CD1c-positive myeloid dendritic cell (primary cell): ENCODE measurements around the gene SLAMF7.
A peak's percentile ranks its signal among the peaks of the same experiment; 100 is the strongest.
"Not testable (repeated sequence)": the region's sequence is repeated elsewhere in the genome, so short reads cannot be mapped to it uniquely, and the experiment has no call there.

Experiments used
- DNase-seq: peaks from one replicate; pipeline ENCODE4 v3.0.0-alpha.2; 2016; ENCODE audit errors: extremely low spot score

Gene SLAMF7

DNA sequence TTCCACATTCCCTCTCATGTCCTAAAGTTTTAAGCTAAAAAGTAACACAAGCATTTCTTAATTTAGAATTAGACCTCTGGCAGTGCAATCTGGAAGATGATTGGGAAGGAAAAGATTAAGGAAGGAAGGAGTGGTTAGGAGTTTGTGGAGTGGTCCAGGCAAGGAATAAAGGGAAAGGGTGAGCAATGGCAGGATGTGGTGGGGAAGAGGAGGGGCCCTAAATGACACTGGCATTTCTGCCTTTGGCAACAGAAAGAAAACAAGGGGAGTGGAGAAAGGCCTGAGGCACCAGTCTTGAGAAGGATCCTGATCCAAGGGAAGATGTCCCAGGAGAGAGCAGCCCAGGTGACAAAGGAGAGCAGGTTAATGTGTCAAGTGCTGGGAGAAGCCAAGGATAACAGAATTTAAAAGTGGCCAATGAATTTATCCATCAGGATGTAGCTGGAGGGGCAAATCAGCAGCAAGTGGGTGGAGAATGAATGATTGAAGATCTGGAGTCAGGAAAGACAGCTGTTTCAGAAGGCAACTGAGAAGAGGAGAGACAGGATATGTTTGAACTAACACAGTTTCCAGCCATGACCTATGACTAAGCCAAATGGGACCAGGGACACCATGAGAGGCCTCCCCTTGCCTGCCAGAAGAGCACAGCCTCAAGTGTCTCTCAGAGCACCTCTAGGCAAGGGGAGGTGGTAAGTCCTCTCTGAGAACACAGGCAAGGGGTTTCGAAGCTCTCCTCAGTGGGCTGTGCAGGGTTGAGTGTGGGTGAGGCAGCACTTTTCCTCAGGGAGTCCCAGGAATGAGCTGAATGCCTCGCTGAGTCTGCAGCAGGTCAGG lies 36.1 kb downstream of the SLAMF7 start:
- no peak for DNase-seq

DNA sequence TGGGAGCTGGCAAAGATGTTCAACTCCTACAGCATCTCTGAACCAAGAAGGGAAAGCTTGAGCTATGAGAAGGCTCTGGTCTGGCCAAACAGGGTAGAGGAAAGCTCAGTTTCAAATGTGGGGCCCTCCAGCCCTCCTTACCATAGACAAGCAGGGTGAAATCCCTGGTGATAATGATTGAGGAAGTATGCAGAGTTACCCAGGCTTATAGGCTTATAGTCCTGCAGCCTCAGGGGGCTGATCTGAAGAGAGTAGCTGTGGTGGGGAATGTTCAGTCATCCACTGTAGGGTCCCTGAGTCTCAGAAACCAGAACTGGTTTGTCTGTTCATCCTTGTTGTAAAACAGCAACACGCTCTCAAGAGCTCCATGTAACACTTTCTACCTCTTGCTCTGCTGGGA lies 37.1 kb downstream of the SLAMF7 start:
- no peak for DNase-seq

GRCh38 chr1:160777486-160778089 lies 38.5 kb downstream of the SLAMF7 start:
- peak; percentile 67 for DNase-seq

GRCh38 chr1:160778976-160779375 lies 39.9 kb downstream of the SLAMF7 start:
- DNase-seq: no peak

DNA sequence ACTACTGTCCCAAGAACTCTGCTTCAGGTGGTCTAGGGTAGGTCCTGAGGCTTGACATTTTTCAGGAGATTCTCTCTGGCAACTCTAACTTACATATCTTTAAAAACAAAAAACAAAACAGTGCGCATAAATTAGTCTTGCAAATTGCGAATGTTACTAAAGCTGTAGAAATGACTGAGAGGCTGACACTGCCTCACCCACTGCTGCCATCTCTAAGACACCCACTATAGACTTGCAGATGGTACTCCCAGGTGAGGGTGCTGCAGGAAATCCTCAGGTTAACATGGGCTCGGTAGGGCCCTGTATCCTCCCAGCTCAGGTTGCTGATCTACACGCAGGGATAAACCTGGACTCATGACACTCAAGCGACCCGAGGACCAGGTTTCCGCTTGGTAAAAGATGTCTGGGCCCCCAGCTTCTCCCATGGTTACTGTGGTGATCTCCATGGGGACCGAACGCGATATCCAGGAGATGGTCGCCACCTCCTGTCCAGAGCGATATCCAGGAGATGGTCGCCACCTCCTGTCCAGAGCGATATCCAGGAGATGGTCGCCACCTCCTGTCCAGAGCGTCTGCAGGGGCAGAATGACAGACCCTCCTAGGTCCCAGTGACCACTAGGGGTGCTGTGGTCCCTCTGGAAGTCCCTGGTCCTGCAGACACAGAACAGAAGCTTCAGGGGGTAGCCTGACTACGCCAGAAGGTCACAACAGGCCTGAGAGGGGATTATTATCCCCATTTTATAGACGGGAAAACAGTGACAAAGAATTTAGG lies 40.8 kb downstream of the SLAMF7 start:
- no peak for DNase-seq

GRCh38 chr1:160780398-160780755 lies 41.3 kb downstream of the SLAMF7 start:
- no peak for DNase-seq

DNA sequence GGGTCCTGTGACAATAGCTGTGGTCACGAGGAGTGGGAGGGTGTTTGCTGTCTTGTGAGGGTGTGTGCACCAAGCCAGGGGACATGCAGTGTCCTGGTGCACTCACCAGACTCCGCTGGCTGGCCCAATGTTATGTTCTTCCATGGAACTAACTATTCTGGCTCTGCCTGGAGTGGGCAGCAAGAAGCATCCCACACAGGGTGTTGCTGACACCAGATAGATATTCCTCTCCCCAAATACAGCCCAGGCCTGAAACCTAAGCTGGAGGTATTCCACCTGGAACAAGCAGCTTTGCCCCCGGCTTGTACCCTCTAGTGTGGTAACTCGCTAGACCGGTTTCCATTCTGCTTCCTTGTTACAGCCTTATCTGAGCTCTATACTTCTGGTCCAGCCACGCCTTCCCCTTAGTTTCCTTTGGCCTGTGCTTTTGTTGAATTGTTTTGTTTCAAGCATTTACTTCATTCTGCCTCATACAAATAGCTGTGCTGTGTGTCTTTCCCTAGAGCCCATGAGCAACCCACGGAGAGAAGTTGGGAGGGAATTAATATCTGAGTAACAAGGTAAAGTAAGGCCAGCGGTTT lies 42.2 kb downstream of the SLAMF7 start:
- DNase-seq: peak; percentile 29

DNA sequence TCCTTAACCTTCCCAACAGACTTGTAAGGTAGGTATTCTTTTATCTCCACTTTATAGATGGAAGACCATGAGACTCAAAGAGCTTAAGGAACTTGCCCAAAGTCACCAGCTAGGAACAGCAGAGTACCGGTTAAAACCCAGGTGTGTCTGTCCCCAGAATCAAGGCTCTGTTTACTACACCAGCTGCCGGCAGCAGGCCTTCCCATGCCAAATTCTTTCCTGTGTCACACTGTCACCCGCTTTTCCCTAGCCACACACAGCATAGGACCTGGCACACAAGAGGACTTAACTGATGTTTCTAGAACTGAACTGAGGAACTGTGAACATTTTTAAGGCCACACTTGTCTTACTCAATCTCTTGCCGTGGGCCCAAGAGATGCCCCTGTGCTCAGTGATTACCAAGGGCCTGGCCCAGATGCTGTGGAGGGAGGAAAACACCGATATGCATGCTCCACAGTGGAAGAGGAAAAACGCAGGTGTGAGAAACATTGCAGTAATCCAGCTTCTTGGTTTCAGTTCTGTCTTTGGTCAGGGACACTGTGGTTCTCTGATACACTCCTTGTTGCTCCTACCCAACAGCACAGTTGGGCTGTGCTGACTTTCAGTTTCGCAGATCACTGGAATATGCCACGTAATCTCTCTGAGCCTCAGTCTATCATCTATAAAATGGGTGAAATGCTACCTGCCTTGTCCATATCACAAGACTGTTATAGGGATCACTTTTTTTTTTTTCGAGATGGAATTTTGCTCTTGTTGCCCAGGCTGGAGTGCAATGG lies 43.1 kb downstream of the SLAMF7 start:
- peak; percentile 75 for DNase-seq

- DNase-seq: not testable (repeated sequence)
These were observed 44.1 kb downstream of the SLAMF7 start for GRCh38 chr1:160782988-160783765.

- DNase-seq: no peak
These were observed 50.1 kb downstream of the SLAMF7 start for GRCh38 chr1:160789051-160789701.

DNA sequence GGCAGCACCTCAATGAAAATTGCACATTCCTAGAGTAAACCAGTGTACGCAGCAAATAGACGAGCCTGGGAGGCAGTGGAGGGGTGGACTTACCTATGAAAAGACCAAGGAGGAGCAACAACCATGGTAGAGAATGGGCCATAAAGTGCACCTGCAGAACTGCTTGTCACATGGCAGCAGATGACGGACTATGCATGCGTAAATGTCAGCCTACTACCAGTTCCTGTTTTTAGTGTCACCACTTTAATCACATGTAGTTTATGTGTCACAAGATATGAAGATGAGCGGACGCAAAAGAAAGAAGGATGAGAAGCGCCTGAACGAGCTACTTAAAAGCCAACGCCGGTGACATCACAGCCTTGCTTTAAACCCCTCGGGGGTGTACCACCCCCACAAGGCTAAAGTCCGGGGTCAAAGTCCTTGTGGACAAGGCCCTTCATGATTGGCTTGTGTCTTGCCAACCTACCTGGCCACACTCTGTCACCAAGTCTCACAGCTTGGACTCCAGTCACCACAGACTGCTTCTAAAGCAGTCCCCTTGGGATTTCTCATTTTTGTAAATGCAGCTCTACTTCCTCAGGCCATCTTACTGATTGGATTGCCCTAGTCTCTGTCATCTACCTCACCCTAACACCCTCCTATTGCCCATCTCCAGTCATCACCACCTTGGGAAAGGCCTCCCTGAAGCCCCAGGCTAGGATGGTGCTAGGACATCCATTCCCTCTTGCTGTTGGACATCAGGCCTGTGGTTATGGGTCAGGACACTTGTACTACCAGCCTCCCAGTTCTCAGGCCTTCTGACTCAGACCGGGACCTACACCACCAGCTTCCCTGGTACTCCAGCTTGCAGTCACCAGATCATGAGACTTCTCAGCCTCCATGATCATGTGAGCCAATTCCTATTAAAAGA lies 50.9 kb downstream of the SLAMF7 start:
- peak; percentile 88 for DNase-seq

- no peak for DNase-seq
These were observed 55.3 kb downstream of the SLAMF7 start for GRCh38 chr1:160794376-160794775.

DNA sequence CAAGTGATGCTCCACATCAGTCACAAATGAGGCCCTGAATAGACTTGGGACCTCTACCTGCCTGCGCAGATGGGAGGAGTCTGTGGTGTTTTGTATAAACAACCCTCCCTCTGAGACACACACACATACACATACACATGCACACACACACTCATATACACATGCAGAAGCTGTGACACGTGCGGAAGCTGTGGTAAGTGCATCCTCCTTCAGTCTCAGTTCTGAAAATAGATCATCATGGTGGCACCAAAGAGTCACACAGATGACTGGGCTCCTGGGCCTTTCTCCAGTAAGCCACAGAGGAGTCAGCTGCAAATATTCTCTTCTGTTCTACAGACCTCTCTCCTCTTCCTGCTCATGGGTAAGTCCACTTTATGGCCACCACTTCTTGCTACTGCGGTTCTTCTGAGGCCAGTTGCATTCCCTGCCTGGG lies 56.9 kb downstream of the SLAMF7 start, which contains the start of gene LY9:
Gene LY9, plus strand, starts transcription at position 224 of the 433 bp plus-strand sequence. Its CDS starts 14 bp downstream, at position 238.
- DNase-seq: peak; percentile 86

- DNase-seq: no peak
These were observed 58.2 kb downstream of the SLAMF7 start for GRCh38 chr1:160797271-160797709.

DNA sequence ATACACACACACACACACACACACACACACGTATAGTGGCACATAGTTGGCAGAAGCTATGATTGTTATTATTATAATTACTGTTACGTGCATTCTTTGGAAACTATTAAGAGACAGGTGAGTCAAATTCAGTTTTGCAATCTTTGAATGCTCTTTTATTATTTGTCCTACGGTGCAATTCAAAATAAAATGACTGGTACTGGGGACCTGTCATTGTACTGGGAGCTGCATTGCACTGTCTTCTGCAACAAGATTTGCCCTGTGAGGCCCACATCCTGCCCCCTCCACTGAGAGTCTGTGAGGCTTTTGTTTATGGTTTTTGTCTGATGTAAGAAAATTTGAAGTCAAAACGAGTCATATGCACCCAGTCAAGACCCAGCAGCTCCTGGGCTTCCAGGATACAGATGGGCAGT lies 58.8 kb downstream of the SLAMF7 start:
- no peak for DNase-seq

- DNase-seq: no peak
These were observed 59.4 kb downstream of the SLAMF7 start for GRCh38 chr1:160798439-160798838.

DNA sequence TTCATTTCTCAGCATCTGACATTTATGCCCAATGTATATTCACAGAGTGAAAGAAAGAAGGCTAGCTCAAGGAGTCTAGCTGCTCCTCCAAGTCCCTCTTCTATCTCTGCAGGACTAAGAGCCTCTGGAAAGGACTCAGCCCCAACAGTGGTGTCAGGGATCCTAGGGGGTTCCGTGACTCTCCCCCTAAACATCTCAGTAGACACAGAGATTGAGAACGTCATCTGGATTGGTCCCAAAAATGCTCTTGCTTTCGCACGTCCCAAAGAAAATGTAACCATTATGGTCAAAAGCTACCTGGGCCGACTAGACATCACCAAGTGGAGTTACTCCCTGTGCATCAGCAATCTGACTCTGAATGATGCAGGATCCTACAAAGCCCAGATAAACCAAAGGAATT lies 60.6 kb downstream of the SLAMF7 start:
- no peak for DNase-seq

DNA sequence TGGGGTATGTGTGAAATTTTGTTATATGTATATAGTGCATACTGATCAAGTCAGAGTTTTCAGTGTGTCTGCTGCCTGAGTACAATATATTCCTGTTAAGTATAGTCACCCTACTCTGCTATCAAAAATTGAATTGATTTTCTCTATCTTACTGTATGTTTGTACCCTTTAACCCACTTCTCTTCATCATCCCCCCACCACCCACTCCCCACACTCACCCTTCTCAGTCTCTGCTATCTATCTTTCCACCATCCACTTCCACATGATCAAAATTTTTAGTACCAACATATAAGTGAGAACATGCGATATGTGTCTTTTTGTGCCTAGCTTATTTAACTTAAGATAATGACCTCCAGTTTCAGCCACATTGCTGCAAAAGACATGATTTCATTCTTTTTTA lies 61.1 kb downstream of the SLAMF7 start:
- no peak for DNase-seq
